Measurements from ENCODE around the gene GNB3. TPM values are rescaled to one million over a fixed set of nuclear protein-coding genes. Genes with fewer than 3 reads are reported as not detected.

GNB3 gene
- total and polyA plus RNA-seq, 8 donors: 0.89 to 12.6 (median 1.8) TPM

DNA sequence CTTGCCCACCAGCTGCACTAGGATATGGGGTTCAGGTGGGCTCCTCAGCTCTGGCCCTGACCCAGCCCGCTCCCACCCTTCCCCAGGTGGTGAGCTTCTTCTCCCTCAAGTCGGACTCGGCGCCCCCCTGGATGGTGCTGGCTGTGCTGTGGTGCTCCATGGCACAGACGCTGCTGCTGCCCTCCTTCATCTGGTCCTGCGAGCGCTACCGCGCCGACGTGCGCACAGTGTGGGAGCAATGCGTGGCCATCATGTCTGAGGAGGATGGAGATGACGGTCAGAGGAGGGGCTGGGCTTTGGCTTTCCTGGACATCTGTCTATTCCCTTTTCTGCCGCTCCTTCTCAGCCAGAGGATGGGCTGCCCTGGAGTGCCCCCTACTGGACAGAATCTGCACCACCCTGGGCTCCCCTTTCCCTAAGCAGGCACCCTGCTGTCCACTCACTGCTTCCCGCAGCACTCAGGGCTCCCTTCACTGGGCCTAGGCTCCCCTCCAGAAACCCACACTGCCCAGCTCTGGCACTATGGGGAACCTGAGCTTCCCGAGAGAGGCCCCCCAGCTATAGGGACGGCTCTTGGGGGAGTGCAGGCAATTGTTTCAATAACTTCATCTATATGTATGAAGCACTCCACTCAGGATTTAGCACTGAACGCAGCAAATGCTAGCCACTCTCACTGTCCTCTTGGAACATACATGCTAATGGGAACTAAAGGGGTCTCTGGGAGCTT, 15.2 kb upstream of the GNB3 start:
- Histone ChIP-seq H3K4me1 (peaks cover 0 to 4% (median 0%) of the 10 kb centered on the region in 3 donors), H3K9me3 (no peaks in the 10 kb centered on the region), H3K27me3 (peaks cover 0 to 3% (median 0%) of the 10 kb centered on the region in 4 donors), H3K27ac (no peak overlapping the region), H3K36me3 (no peaks in the 10 kb centered on the region), H3K4me3 (no peak overlapping the region)
- WGBS, 2 donors: 6 to 8% methylated on average over 15 to 19 of the region's 19 CpGs
- ATAC-seq: peak; percentile 39 to 72 (median 66)
- TF ChIP-seq, protein P1, sequence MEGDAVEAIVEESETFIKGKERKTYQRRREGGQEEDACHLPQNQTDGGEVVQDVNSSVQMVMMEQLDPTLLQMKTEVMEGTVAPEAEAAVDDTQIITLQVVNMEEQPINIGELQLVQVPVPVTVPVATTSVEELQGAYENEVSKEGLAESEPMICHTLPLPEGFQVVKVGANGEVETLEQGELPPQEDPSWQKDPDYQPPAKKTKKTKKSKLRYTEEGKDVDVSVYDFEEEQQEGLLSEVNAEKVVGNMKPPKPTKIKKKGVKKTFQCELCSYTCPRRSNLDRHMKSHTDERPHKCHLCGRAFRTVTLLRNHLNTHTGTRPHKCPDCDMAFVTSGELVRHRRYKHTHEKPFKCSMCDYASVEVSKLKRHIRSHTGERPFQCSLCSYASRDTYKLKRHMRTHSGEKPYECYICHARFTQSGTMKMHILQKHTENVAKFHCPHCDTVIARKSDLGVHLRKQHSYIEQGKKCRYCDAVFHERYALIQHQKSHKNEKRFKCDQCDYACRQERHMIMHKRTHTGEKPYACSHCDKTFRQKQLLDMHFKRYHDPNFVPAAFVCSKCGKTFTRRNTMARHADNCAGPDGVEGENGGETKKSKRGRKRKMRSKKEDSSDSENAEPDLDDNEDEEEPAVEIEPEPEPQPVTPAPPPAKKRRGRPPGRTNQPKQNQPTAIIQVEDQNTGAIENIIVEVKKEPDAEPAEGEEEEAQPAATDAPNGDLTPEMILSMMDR (IDR thresholded peaks at IDR 0.05): peak; percentile 84 to 94 (median 92)
- peak; percentile 68 to 92 (median 84) for DNase-seq
- no peak for FAIRE-seq
- intact Hi-C loops (cut with DNase I): loop anchor here in 1 of 3 donors (10.0 kb wide), 1 partner anchor 91 kb away; no protein-coding TSS in a partner anchor

DNA sequence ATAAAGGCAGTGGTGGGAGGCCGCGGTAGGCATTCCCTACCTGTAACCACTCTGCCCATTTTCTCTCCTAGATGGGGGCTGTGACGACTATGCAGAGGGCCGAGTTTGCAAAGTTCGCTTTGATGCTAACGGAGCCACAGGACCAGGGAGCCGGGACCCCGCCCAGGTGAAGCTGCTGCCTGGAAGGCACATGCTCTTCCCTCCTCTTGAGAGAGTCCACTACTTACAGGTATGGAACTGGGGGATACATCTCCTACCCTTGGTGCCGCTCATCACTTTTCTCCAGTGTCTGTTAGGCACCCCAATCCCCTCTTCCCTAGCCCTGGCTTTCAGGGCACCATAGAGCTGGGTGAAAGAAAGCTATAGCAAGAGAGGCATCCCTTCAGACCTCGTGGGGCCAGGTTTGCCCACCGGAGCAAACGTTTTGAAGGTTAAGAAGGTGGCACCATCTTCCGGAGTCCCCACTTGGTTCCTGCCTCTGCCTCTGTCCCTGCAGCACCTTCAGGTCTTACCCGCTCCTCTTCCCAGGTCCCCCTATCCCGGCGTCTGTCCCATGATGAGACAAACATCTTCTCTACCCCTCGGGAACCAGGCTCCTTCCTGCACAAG, 14.5 kb upstream of the GNB3 start:
- Histone ChIP-seq H3K4me1 (peaks cover 0 to 4% (median 0%) of the 10 kb centered on the region in 3 donors), H3K4me3 (no peak overlapping the region), H3K36me3 (no peaks in the 10 kb centered on the region), H3K27me3 (peaks cover 0 to 3% (median 0%) of the 10 kb centered on the region in 4 donors), H3K27ac (no peak overlapping the region), H3K9me3 (no peaks in the 10 kb centered on the region)
- 55 to 65% methylated on average over 17 of the region's 17 CpGs for WGBS, 2 donors
- DNase-seq: peak in 1 of 6 donors; percentile 39
- FAIRE-seq: no peak
- TF ChIP-seq, protein P1 (IDR thresholded peaks at IDR 0.05): no peak
- ATAC-seq: no peak
- intact Hi-C loops (cut with DNase I): loop anchor here in 1 of 3 donors (10.0 kb wide), 1 partner anchor 91 kb away; no protein-coding TSS in a partner anchor

DNA sequence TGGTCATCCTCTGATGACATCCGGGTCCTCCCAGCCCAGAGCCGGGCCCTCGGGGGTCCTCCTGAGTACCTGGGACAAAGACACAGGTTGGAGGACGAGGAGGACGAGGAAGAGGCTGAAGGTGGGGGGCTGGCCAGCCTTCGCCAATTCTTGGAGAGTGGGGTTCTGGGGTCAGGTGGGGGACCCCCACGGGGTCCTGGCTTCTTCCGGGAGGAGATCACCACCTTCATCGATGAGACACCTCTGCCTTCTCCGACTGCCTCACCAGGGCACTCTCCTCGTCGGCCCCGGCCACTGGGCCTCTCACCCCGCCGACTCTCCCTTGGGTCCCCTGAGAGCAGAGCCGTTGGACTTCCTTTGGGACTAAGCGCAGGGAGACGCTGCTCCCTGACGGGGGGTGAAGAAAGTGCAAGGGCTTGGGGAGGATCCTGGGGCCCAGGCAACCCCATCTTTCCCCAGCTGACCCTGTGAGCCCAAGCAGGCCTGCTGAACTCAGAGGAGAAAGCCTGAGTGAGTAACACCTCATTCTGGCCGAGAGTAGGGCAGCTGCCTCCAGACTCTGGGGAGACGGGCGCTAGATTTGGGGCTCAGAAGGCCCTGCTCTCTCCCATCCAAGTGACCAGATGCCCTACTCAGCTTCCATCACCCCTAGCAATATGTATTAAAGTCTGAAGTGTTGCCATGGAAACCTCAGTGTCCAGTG, 13.8 kb upstream of the GNB3 start:
- FAIRE-seq (no peak), DNase-seq (peak in 1 of 6 donors; percentile 60), ATAC-seq (no peak)
- H3K27ac ChIP-seq: no peak overlapping the region
- H3K36me3 ChIP-seq: no peaks in the 10 kb centered on the region
- TF ChIP-seq, protein P1 (IDR thresholded peaks at IDR 0.05): no peak
- no peak overlapping the region for H3K4me3 ChIP-seq
- peaks cover 0 to 3% (median 0%) of the 10 kb centered on the region in 4 donors for H3K27me3 ChIP-seq
- WGBS, 2 donors: 65 to 77% methylated on average over 17 to 22 of the region's 22 CpGs
- intact Hi-C loops (cut with DNase I): loop anchor here in 1 of 3 donors (10.0 kb wide), 1 partner anchor 92 kb away; no protein-coding TSS in a partner anchor
- no peaks in the 10 kb centered on the region for H3K9me3 ChIP-seq
- H3K4me1 ChIP-seq: peaks cover 0 to 4% (median 0%) of the 10 kb centered on the region in 3 donors

DNA sequence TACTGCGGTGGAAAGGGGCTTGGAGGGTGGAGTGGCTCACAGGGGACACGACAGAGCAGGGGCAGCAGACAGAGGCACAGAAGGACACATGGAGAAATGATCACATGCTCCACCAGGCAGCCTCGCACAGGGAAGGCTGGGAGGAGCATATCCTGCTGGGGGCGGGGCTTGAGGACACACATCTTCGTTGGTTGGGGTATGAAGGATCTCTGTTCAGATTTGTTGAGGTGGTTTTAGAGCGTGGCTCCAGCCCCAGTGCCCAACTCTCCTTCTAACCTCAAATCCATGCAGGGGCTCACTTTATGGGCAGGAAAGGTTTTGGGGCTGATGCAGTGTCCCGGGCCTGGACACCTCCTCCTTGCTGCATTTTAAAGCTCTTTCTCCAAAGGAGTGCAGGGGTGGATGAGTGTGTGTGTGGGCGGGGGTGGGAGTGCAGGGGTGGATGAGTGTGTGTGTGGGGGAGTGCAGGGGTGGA, 13.3 kb upstream of the GNB3 start:
- Histone ChIP-seq H3K4me1 (peaks cover 0 to 4% (median 0%) of the 10 kb centered on the region in 3 donors), H3K36me3 (no peaks in the 10 kb centered on the region), H3K27ac (no peak overlapping the region), H3K4me3 (no peak overlapping the region), H3K9me3 (no peaks in the 10 kb centered on the region), H3K27me3 (no peaks in the 10 kb centered on the region)
- WGBS, 2 donors: 13 to 19% methylated on average over 8 of the region's 8 CpGs
- intact Hi-C loops (cut with DNase I): loop anchor here in 1 of 3 donors (10.0 kb wide), 1 partner anchor 93 kb away; no protein-coding TSS in a partner anchor
- ATAC-seq: peak; percentile 26 to 57 (median 50)
- TF ChIP-seq, protein P1 (IDR thresholded peaks at IDR 0.05): no peak
- peak; percentile 63 to 83 (median 78) for DNase-seq
- no peak for FAIRE-seq

Measured in pancreas (tissue), 10 donors.